GM21390 (cell line): Measurements from ENCODE around the gene AP3S2.
A peak's percentile ranks its signal among the peaks of the same experiment; 100 is the strongest.
"Not testable (repeated sequence)": the region's sequence is repeated elsewhere in the genome, so short reads cannot be mapped to it uniquely, and the experiment has no call there.

Source experiments
- ATAC-seq: cut with Tn5 transposase; IDR thresholded peaks from one replicate; pipeline ENCODE4 v1.9.1; 2021; ENCODE audit not compliant: unreplicated experiment

The AP3S2 gene

GRCh38 chr15:89869490-89869889 lies 24.3 kb downstream of the AP3S2 start:
- ATAC-seq: not testable (repeated sequence)

- ATAC-seq: no peak
Measured at GRCh38 chr15:89864958-89865739, 28.6 kb downstream of the AP3S2 start.

GRCh38 chr15:89863918-89864317 lies 29.9 kb downstream of the AP3S2 start:
- ATAC-seq: no peak

DNA sequence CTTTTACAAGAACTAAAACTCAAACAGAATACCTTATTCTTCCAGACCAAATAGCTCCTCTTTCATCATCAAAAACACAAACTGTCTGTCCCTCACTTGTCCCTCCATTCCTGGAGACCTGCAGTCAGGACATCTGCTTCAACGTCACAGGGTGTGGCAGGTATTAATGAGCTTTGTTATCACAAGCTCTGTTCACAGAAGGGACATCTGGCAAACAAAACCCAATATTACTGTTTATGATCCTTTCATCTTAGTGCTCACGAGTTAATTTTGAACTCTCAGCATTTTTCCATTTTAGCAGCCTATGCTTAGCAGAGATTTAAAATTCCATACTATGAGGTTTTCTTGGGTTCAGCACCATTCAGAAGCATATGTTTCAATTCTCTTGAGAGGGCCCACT lies 32.9 kb downstream of the AP3S2 start:
- ATAC-seq: no peak

GRCh38 chr15:89860431-89860830 lies 33.4 kb downstream of the AP3S2 start:
- ATAC-seq: no peak

- no peak for ATAC-seq
Measured at GRCh38 chr15:89858661-89859458, 34.9 kb downstream of the AP3S2 start.

- ATAC-seq: no peak
Measured at GRCh38 chr15:89857673-89858072, 36.1 kb downstream of the AP3S2 start.

GRCh38 chr15:89855948-89856347 lies 37.8 kb downstream of the AP3S2 start:
- ATAC-seq: no peak

GRCh38 chr15:89854863-89855262 lies 38.9 kb downstream of the AP3S2 start:
- ATAC-seq: not testable (repeated sequence)

DNA sequence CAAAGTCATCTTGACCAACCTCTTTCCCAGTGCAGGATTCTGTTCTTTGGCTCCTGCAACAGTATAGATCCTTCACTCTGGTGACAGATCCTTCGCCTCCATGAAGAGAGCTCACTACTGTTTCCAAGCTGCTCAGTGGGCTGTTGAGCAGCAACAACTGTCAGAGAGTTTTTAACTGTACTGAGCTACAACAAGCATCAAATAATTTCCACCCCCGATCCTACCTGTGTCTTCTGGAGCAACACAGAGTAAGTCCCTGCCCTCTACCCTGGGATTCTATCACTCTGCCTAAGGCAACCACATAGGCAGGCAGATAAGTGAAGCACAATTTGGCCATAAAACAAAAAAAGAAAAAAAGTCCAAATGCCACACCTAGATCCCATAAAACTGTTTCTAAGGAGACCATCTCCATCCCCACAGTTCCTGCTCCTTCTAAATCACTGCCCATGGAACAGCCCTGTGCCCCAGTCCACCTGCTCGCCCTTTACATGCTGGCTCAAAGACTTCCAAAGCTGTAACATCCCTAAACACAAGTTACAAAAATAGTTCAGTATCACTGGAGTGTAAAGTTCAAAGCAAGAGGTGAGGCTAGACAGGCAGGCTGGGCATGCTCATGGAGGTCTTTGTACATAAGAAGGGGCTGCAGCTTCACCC lies 41.3 kb downstream of the AP3S2 start:
- ATAC-seq: no peak

GRCh38 chr15:89851673-89852341 lies 42.0 kb downstream of the AP3S2 start:
- peak; percentile 67 for ATAC-seq

DNA sequence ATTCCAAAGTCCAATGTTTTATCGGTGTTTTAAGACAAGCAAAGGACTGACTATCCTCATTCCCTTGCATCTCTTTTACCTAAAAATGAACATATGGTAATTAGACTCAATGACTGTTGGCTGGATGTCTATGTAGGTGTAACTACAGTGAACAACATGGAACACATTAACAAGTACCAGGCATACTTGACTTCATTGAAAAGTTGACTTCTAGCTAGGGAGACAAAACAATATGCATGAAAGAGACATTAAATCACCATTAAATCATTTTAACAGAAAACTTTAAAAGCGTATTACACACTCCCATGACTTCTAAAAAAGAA lies 44.9 kb downstream of the AP3S2 start:
- no peak for ATAC-seq

GRCh38 chr15:89847101-89847500 lies 46.7 kb downstream of the AP3S2 start:
- no peak for ATAC-seq

DNA sequence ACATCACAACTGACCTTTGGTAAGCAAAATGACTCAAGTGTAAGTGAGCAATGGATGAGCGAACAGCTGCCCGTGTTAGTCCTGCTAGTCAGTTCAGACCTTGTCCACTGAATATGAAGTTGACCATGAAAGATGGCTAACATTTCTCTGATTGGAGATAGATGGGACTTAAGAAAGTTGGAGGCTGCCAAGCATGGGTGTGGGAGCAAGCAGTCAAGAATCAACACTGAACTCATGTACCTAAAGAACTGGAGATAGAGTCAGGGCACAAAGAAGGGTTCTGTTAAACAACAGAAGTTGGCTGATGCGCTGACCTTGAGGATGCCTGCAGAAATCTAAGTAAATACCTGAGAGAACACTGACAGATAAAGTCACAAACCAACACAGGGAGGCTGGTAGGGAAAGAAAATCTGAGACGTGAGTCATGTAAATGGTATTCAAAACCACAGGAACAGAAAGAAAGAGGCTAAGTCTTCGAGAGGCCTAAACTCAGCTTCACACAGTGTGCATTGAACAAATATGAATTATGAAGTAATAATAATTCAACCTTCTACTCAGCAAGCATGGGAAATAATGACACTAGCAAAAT lies 48.4 kb downstream of the AP3S2 start:
- ATAC-seq: no peak

GRCh38 chr15:89841962-89842361 lies 51.8 kb downstream of the AP3S2 start:
- ATAC-seq: no peak

- ATAC-seq: no peak
Measured at GRCh38 chr15:89841306-89841705, 52.5 kb downstream of the AP3S2 start.

GRCh38 chr15:89839167-89839810 lies 54.5 kb downstream of the AP3S2 start:
- no peak for ATAC-seq

DNA sequence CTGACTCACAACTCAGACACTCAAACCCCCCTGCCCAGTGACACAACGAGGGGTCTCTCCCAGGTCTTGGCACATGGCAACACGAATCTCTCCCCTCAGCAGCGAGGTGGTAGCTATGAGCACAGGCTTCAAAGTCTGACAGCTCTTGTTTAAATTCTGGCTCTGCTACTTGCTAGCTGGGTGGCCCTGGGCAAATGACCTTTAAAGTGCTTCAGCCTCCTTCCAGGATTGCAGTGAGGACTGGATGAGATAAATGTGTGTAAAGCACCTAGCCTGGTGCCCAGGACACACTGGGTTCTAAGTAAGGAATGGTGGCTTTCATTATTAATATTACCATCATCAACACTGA lies 56.0 kb downstream of the AP3S2 start:
- no peak for ATAC-seq

DNA sequence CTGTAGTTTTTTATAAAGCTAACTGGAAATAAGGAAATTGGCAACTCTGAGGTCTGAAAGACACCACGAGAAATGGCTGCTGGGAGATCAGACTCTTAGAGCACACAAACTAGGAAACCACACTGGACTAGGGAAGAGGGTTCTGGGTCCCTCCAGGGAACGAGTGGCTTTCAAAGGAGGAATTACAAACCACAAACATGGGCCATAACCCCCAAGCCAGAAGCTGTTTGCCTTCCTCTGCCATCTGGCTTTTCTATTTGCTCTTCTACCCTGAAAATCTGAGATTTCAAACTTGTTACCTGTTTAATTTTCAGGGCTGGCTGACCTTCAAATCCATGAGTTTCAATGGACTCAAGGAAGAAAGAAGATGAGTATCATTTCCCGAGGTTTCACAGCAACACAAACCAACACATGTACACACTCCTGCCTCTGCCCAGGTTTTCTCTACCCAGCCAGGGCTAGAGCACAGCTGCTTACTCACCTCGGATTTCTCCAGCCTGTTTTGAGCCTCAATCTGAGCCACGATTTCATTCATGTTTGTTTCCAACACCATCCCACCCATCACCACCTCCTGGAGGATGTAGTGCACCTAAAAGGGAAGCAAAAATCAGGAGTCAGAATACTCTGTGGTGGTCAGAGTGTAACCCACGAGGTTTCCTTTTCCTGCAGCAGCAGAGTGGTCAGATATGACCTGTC lies 56.5 kb downstream of the AP3S2 start:
- ATAC-seq: no peak
